Measurements from ENCODE around the gene TRHDE.

The TRHDE gene

GRCh38 chr12:72444566-72444965 lies 172.4 kb downstream of the TRHDE start:
- DNase-seq (ENCODE audit: low spot score) = no peak

GRCh38 chr12:72448089-72448488 lies 175.9 kb downstream of the TRHDE start:
- no peak for DNase-seq (ENCODE audit: low spot score)

GRCh38 chr12:72448805-72449204 lies 176.6 kb downstream of the TRHDE start:
- DNase-seq (ENCODE audit: low spot score) = no peak

GRCh38 chr12:72453066-72453465 lies 180.9 kb downstream of the TRHDE start:
- DNase-seq (ENCODE audit: low spot score) = no peak

GRCh38 chr12:72453550-72453949 lies 181.4 kb downstream of the TRHDE start:
- no peak for DNase-seq (ENCODE audit: low spot score)

GRCh38 chr12:72464471-72464870 lies 192.3 kb downstream of the TRHDE start:
- DNase-seq (ENCODE audit: low spot score) = no peak

- no peak for DNase-seq (ENCODE audit: low spot score)
Measured at GRCh38 chr12:72465155-72465554, 193.0 kb downstream of the TRHDE start.

- DNase-seq (ENCODE audit: low spot score) = no peak
Measured at GRCh38 chr12:72465940-72466630, 193.9 kb downstream of the TRHDE start.

GRCh38 chr12:72467985-72468384 lies 195.8 kb downstream of the TRHDE start:
- no peak for DNase-seq (ENCODE audit: low spot score)

GRCh38 chr12:72468505-72468904 lies 196.3 kb downstream of the TRHDE start:
- no peak for DNase-seq (ENCODE audit: low spot score)

- DNase-seq (ENCODE audit: low spot score) = no peak
Measured at GRCh38 chr12:72471806-72472205, 199.6 kb downstream of the TRHDE start.

- DNase-seq (ENCODE audit: low spot score) = no peak
Measured at GRCh38 chr12:72472350-72472749, 200.2 kb downstream of the TRHDE start.

GRCh38 chr12:72476301-72476700 lies 204.1 kb downstream of the TRHDE start:
- no peak for DNase-seq (ENCODE audit: low spot score)

- DNase-seq (ENCODE audit: low spot score) = no peak
Measured at GRCh38 chr12:72485017-72485701, 213.0 kb downstream of the TRHDE start.

- no peak for DNase-seq (ENCODE audit: low spot score)
Measured at GRCh38 chr12:72491426-72491825, 219.3 kb downstream of the TRHDE start.

GRCh38 chr12:72493407-72493806 lies 221.2 kb downstream of the TRHDE start:
- DNase-seq (ENCODE audit: low spot score) = no peak

GRCh38 chr12:72498354-72498753 lies 226.2 kb downstream of the TRHDE start:
- no peak for DNase-seq (ENCODE audit: low spot score)

GRCh38 chr12:72499244-72499643 lies 227.1 kb downstream of the TRHDE start:
- no peak for DNase-seq (ENCODE audit: low spot score)

GRCh38 chr12:72502546-72502945 lies 230.4 kb downstream of the TRHDE start:
- DNase-seq (ENCODE audit: low spot score) = no peak

GRCh38 chr12:72505227-72505626 lies 233.1 kb downstream of the TRHDE start:
- no peak for DNase-seq (ENCODE audit: low spot score)

- no peak for DNase-seq (ENCODE audit: low spot score)
Measured at GRCh38 chr12:72509891-72510290, 237.7 kb downstream of the TRHDE start.

- no peak for DNase-seq (ENCODE audit: low spot score)
Measured at GRCh38 chr12:72510772-72511171, 238.6 kb downstream of the TRHDE start.

- no peak for DNase-seq (ENCODE audit: low spot score)
Measured at GRCh38 chr12:72511498-72511897, 239.3 kb downstream of the TRHDE start.

- no peak for DNase-seq (ENCODE audit: low spot score)
Measured at GRCh38 chr12:72511906-72512305, 239.7 kb downstream of the TRHDE start.

All from hematopoietic multipotent progenitor cell treated with erythropoietin and hydrocortisone succinate and interleukin-3 and kit ligand, for 15 days (in vitro differentiated cells).